ENCODE data around the gene RMDN3.

DNA sequence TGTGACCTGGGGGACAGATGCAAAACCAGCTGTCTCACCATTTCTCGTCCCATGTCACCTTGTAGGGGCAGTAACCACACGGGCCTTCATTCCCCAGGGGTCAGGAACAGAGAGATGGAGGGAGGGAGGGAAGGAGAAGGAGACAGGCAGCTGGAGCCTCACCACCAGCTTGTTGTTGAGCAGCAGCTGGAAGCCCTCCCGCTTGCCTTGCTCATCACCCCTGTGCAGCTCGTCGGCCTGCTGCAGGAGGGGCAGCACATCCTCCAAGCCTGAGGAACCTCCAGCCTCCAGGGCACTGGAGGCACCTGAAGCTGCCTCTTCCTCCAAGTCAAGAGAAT lies 10.3 kb downstream of the RMDN3 start:
- TF ChIP-seq, protein P1, sequence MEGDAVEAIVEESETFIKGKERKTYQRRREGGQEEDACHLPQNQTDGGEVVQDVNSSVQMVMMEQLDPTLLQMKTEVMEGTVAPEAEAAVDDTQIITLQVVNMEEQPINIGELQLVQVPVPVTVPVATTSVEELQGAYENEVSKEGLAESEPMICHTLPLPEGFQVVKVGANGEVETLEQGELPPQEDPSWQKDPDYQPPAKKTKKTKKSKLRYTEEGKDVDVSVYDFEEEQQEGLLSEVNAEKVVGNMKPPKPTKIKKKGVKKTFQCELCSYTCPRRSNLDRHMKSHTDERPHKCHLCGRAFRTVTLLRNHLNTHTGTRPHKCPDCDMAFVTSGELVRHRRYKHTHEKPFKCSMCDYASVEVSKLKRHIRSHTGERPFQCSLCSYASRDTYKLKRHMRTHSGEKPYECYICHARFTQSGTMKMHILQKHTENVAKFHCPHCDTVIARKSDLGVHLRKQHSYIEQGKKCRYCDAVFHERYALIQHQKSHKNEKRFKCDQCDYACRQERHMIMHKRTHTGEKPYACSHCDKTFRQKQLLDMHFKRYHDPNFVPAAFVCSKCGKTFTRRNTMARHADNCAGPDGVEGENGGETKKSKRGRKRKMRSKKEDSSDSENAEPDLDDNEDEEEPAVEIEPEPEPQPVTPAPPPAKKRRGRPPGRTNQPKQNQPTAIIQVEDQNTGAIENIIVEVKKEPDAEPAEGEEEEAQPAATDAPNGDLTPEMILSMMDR (conservative IDR thresholded peaks at IDR 0.05; ENCODE audit: low read length): no peak; the same call in 1 of the 2 replicates
- no peak for TF ChIP-seq EZH2phosphoT487 (IDR thresholded peaks at IDR 0.05; ENCODE audit: borderline replicate concordance)

Data from Loucy (cell line).